GM19035 (cell line): Measurements from ENCODE around the gene UBE2S.
"Not testable (repeated sequence)": the region's sequence is repeated elsewhere in the genome, so short reads cannot be mapped to it uniquely, and the experiment has no call there.

Experiments
- ATAC-seq: cut with Tn5 transposase; IDR thresholded peaks from one replicate; pipeline ENCODE4 v1.9.1; 2021; ENCODE audit not compliant: unreplicated experiment

Gene UBE2S

DNA sequence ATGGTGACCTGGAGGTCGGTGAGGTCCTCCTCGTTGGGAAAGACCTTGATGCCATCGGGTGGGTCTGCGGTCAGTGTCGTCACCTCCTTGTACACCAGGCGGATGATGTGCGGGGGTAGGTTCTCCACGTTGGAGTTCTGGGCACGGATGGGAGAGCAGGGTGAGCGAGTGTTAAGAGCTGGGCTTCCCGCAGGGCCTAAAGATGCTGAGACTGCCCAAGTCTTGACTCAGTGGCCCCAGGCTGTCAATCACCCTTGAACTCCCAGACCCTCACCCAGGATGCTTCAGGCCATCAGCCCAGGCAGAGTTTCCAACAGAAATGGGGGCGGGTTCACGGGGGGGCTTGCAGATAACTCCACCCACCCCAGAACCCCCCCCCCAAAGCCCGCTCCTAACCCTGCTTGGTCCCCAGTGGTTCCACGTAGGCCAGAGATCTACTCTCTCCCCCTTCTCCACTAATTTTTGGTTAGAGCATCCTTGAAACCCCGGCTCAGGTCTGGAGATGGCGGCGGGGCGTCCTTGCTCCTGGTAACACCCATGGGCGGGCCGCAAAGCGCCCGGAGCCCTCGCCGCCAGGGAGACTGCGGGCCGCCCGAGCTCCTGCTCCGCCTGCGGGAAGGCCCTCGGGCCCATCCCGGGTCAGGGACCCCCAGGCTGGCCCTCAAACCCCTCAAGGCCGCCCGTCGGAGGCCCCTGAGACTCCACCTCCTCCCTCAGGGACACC, 600 bp downstream of the UBE2S start:
- no peak for ATAC-seq

GRCh38 chr19:55406091-55406825, 1.3 kb downstream of the UBE2S start:
- no peak for ATAC-seq

GRCh38 chr19:55405638-55406037, 1.9 kb downstream of the UBE2S start:
- no peak for ATAC-seq

GRCh38 chr19:55402509-55402908, 5.1 kb downstream of the UBE2S start:
- no peak for ATAC-seq

- not testable (repeated sequence) for ATAC-seq
Measured at GRCh38 chr19:55401390-55401789, 6.2 kb downstream of the UBE2S start.

GRCh38 chr19:55400281-55401087, 7.1 kb downstream of the UBE2S start:
- ATAC-seq = no peak

DNA sequence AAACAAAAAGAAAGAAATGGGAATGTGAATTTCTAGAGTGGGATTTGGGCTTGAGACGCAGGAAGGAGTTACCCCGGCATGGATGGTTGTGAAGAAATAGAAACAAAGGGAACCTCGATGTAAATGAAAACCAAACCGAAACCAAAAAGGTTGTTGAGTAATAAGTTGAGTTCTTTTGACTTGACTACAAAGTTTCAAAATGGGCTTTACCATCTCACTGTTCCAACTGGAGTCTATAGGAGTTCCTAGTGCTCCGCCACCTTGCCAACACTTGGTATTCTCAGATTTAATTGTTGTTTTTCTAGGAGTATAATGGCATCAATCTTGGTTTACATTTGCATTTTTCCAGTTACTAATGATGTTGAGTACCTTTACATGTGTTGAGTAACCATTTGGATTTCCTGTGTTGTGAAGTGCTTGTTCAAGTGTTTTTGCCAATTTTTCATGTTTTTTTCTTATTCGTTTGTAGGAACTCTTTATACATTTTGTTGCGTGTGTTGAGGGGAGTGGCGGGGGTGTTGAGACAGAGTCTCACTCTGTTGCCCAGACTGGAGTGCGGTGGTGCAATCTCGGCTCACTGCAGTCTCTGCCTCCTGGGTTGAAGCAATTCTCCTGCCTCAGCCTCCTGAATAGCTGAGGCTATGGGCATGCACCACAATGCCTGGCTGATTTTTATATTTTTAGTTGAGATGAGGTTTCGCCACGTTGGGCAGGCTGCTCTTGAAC, 9.2 kb downstream of the UBE2S start:
- no peak for ATAC-seq

GRCh38 chr19:55392820-55393761, 14.5 kb downstream of the UBE2S start:
- ATAC-seq = no peak

GRCh38 chr19:55391702-55392615, 15.6 kb downstream of the UBE2S start:
- ATAC-seq = no peak

DNA sequence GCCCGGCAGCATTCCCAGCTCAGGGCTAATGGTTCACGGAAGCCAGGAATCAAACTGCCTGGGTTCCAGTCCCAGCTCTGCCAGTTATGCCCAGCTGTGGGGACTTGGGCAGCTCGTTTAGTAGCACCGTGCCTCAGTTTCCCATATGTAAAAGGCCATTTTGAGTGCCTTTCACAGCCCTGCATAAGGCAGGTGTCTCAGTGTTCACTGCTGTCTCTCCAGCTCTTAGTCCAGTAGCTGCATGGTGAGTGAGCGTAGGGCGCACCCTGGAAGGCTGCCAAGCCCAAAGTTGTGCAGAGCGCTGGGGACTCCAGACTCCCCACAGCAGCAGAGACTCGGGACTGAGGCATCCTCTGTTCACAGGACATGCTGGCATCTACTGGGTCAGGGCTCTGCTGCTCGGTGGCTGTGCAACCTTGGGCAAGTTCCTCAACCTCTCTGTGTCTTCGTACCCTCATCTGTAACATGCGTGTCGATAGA, 16.4 kb downstream of the UBE2S start:
- ATAC-seq = no peak

DNA sequence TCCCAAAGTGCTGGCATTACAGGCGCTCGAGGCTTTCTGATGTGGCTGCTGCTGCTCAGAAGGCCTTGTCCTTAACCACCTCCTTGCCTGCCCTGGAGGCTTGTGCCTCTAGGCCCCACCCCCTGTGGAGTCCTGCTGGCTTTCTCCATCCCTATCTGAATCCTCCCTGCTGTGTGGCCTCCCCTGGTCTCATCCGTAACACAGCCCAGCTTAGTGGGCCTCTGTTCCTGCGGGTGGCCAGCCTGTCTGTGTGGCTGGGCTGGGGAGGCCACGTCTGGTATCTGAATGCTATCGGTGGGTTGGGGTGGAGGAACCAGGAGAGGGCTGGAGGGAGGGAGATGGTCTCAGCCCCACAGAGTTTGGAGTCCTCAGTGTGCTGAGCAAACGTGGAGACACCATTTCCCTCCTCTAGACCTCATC, 17.1 kb downstream of the UBE2S start:
- no peak for ATAC-seq

DNA sequence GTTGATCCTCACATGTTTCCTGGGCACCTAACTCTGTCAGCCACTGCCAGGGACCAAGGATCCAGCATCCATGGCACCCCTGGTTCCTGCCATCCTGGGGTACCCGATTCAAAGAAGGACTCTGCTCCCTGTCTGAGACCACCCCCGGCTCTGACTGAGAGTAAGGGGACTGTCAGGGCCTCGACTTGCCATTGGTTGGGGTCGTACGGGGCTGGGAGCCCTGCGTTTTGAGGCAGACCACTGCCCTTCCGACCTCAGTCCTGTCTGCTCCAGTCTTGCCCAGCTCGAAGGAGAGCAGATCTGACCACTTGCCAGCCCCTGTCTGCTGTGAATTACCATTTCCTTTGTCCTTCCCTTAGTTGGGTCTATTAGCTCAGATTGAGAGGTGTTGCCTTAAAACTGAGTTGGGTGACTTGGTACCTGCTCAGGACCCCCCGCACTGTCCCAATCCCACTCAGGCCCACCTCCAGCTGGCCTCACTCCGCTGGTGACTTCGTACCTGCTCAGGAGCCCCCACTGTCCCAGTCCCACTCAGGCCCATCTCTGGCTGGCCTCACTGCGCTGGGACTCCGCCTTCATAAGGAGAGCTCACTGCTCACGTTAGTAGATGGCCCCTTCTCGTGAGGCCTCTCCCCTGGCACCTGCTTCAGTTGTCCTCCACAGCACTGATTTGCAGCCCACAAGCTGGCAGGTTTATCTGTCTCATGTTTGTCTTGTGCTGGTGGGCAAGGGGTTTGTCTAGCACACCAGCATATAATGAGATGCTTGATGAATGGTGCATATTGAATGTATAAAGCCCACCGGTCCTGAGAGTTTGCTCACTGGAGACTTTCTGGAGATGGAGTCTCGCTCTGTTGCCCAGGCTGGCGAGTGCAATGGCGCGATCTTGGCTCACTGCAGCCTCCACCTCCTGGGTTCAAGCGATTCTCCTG, 17.9 kb downstream of the UBE2S start:
- ATAC-seq = no peak

DNA sequence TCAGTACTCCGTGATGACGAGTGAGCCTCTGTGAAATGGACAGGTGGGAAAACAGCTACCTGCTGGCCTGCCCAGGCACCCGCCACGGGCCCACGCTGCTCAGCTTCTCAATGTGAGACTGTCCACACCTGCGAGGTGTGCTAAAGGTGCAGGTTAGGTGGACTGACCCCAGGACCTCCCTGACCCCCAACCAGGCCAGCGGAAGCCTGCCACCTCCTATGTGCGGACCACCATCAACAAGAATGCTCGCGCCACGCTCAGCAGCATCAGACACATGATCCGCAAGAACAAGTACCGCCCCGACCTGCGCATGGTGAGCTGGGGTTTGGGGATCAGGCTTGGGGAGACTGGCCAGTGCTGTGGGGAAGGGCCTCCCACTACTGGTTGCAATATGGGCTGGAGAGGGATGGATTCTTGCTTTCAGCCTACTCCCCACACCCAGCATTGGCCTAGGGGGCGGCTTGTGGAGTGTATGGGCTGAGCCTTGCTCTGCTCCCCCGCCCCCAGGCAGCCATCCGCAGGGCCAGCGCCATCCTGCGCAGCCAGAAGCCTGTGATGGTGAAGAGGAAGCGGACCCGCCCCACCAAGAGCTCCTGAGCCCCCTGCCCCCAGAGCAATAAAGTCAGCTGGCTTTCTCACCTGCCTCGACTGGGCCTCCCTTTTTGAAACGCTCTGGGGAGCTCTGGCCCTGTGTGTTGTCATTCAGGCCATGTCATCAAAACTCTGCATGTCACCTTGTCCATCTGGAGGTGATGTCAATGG, 19.7 kb downstream of the UBE2S start:
- ATAC-seq = no peak

- no peak for ATAC-seq
Measured at GRCh38 chr19:55386493-55386971, 21.1 kb downstream of the UBE2S start.

DNA sequence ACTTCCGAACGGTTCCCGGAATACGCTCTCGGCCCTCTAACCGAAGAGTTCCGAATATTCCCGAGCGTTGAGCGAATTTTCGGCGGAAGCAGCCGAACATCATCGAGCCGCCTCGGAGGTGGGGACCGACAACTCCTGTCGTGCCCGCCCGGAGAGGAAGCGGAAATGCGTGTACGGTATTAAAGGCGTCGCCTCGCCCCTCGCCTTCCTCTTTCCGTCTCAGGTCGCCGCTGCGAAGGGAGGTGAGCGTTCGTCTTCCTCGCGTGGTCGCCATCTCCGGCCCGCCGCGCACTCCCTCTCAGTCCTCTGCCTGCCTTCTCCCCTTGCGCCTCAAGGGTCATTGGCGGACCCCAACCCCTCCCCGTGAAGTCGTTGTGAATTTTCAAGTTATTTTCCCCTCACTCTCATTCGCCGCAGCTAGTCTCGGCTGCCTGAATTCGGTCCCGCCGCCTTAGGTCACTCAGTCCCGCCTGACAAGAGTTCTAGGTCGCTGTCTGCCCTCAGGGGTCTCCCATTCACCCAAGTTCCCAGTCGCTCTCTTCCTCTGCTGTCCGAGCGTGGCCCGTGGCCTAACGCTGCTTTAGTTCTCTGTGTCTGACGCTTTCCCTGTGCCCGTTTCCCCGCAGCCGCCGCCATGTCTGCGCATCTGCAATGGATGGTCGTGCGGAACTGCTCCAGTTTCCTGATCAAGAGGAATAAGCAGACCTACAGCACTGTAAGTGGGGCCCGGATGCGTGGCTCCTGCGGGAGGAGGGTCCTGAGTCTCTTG, 21.7 kb downstream of the UBE2S start, which contains the start of gene RPL28:
Gene RPL28, plus strand, starts transcription at position 209 of the 769 bp plus-strand sequence. Its CDS starts 426 bp downstream, at position 635.
- ATAC-seq = peak; percentile 71
